Activated naive CD8-positive, alpha-beta T cell treated with anti-CD3 and anti-CD28 coated beads, Interleukin-2, amount 10 ng/mL, durations not matched to agents 7 days and 5 days (primary cell): ENCODE measurements around the gene FAM149B1. TPM values are rescaled to one million over a fixed set of nuclear protein-coding genes. Genes with fewer than 3 reads are reported as not detected.
"Not testable (repeated sequence)": the region's sequence is repeated elsewhere in the genome, so short reads cannot be mapped to it uniquely, and the experiment has no call there.

Experiments used
- ATAC-seq: fragments of 150-1000 bp; cut with Tn5 transposase; one replicate; pipeline ENCODE4 v1.10.0; 2021; ENCODE audit warnings: low read depth, moderate library complexity
- POLR2A ChIA-PET: fragments of 350-600 bp; sonication (Branson Sonifier 250); formaldehyde crosslinking; loops from one replicate; lab custom pipeline; 2021; ENCODE audit warnings: antibody characterized with exemption; lab: Charles Lee
- DNase-seq: peaks from one replicate; pipeline ENCODE4 v3.0.0; 2021
- H3K27ac Mint-ChIP-seq: one replicate; pipeline ENCODE4 v1.8.0; 2022; ENCODE audit warnings: mild to moderate bottlenecking, mixed read lengths
- H3K27me3 Mint-ChIP-seq: one replicate; pipeline ENCODE4 v1.8.0; 2022; ENCODE audit warnings: mild to moderate bottlenecking, moderate library complexity, mixed read lengths
- H3K36me3 Mint-ChIP-seq: one replicate; pipeline ENCODE4 v1.8.0; 2021; ENCODE audit warnings: mild to moderate bottlenecking, mixed read lengths
- H3K4me1 Mint-ChIP-seq: one replicate; pipeline ENCODE4 v1.8.0; 2021; ENCODE audit warnings: mixed read lengths
- H3K4me3 Mint-ChIP-seq: one replicate; pipeline ENCODE4 v1.8.0; 2022; ENCODE audit warnings: mild to moderate bottlenecking, moderate library complexity, mixed read lengths
- H3K9me3 Mint-ChIP-seq: one replicate; pipeline ENCODE4 v1.8.0; 2021; ENCODE audit warnings: mixed read lengths
- total RNA-seq, 2 experiments: library from RNA; stranded (reverse); gene quantifications; one replicate each; pipeline ENCODE4 v1.2.3, GENCODE V29; 2021

Gene FAM149B1
- total RNA-seq, 2 experiments from 2014 or later = 15.6 to 18.4 TPM

- DNase-seq = no peak
- Mint-ChIP-seq H3K27ac (peak overlapping the region; percentile 97), H3K4me3 (peak overlapping the region; percentile 100), H3K27me3 (no peaks in the 10 kb centered on the region), H3K9me3 (no peaks in the 10 kb centered on the region), H3K36me3 (peaks cover 46% of the 10 kb centered on the region), H3K4me1 (peaks cover 52% of the 10 kb centered on the region)
- POLR2A ChIA-PET = interaction anchor here (0.5 to 2.7 kb wide), 21 partner anchors 9 to 974 kb away, joined by 3 to 20 read pairs (median 5); partner anchors contain the start of genes ANXA7, CFAP70, CHCHD1 and DDIT4
- ATAC-seq = no peak
Observed at GRCh38 chr10:73247509-73248258, 79.8 kb downstream of the FAM149B1 start.

- H3K9me3 Mint-ChIP-seq = no peaks in the 10 kb centered on the region
Observed at GRCh38 chr10:73248259-73248724, 80.4 kb downstream of the FAM149B1 start.

GRCh38 chr10:73251683-73252444 lies 83.9 kb downstream of the FAM149B1 start:
- peaks cover 25% of the 10 kb centered on the region for H3K4me1 Mint-ChIP-seq
- POLR2A ChIA-PET = interaction anchor here (0.6 to 2.3 kb wide), 10 partner anchors 10 to 243 kb away, joined by 3 to 13 read pairs (median 5); partner anchors contain the start of genes CFAP70, ECD, FAM149B1 and P4HA1

More at GRCh38 chr10:73248259-73248724, 80.4 kb downstream of the FAM149B1 start:
- Mint-ChIP-seq H3K4me1 (peaks cover 48% of the 10 kb centered on the region), H3K27me3 (no peaks in the 10 kb centered on the region), H3K4me3 (peak overlapping the region; percentile 28), H3K36me3 (peaks cover 40% of the 10 kb centered on the region), H3K27ac (peak overlapping the region; percentile 97)
- DNase-seq (no peak), ATAC-seq (no peak)
- POLR2A ChIA-PET = interaction anchor here (2.0 to 2.7 kb wide), 3 partner anchors 80 to 247 kb away, joined by 13 to 20 read pairs (median 14); partner anchors contain the start of genes CFAP70, ECD, FAM149B1 and PPP3CB

GRCh38 chr10:73252445-73253224 lies 84.7 kb downstream of the FAM149B1 start, which contains the start of gene MRPS16:
Gene MRPS16 (minus strand): TSS chr10:73252644. CDS start chr10:73252482, 162 bp downstream.
- Mint-ChIP-seq H3K27me3 (no peaks in the 10 kb centered on the region), H3K27ac (peak within 1 kb of the TSS; percentile 82), H3K4me3 (peak within 1 kb of the TSS; percentile 93), H3K36me3 (peaks cover 10% of the 10 kb centered on the region), H3K9me3 (no peaks in the 10 kb centered on the region), H3K4me1 (peaks cover 22% of the 10 kb centered on the region)
- DNase-seq (peak; percentile 91), ATAC-seq (peak; percentile 78)
- POLR2A ChIA-PET = interaction anchor here (0.5 to 2.3 kb wide), 12 partner anchors 11 to 1166 kb away, joined by 3 to 13 read pairs (median 4); partner anchors contain the start of genes CFAP70, ECD, FAM149B1 and P4HA1

More at GRCh38 chr10:73251683-73252444, 83.9 kb downstream of the FAM149B1 start:
- ATAC-seq (peak; percentile 57), DNase-seq (no peak)
- peak overlapping the region; percentile 93 for H3K4me3 Mint-ChIP-seq
- peaks cover 10% of the 10 kb centered on the region for H3K36me3 Mint-ChIP-seq
- peak overlapping the region; percentile 82 for H3K27ac Mint-ChIP-seq
- H3K27me3 Mint-ChIP-seq = no peaks in the 10 kb centered on the region
- no peaks in the 10 kb centered on the region for H3K9me3 Mint-ChIP-seq

- no peak for DNase-seq
- POLR2A ChIA-PET = interaction anchor here (0.7 to 2.3 kb wide), 7 partner anchors 15 to 1166 kb away, joined by 3 to 13 read pairs (median 6); partner anchors contain the start of genes CFAP70 and PPP3CB
Observed at GRCh38 chr10:73253225-73253555, 85.3 kb downstream of the FAM149B1 start.

GRCh38 chr10:73258612-73259011 lies 90.7 kb downstream of the FAM149B1 start:
- DNase-seq = not testable (repeated sequence)

More at GRCh38 chr10:73253225-73253555, 85.3 kb downstream of the FAM149B1 start:
- H3K4me3 Mint-ChIP-seq = peak overlapping the region; percentile 93
- H3K27ac Mint-ChIP-seq = peak overlapping the region; percentile 82
- H3K4me1 Mint-ChIP-seq = peaks cover 17% of the 10 kb centered on the region
- ATAC-seq = no peak
- peaks cover 10% of the 10 kb centered on the region for H3K36me3 Mint-ChIP-seq
- no peaks in the 10 kb centered on the region for H3K27me3 Mint-ChIP-seq
- no peaks in the 10 kb centered on the region for H3K9me3 Mint-ChIP-seq

GRCh38 chr10:73261362-73261995 lies 93.6 kb downstream of the FAM149B1 start:
- H3K4me3 Mint-ChIP-seq = no peak overlapping the region
- peaks cover 1% of the 10 kb centered on the region for H3K36me3 Mint-ChIP-seq
- ATAC-seq (no peak), DNase-seq (no peak)
- H3K4me1 Mint-ChIP-seq = peaks cover 6% of the 10 kb centered on the region
- no peaks in the 10 kb centered on the region for H3K9me3 Mint-ChIP-seq
- POLR2A ChIA-PET = interaction anchor here (1.1 kb wide), 1 partner anchor 15 kb away, joined by 3 read pairs; no protein-coding TSS in a partner anchor
- H3K27me3 Mint-ChIP-seq = peaks cover 3% of the 10 kb centered on the region
- H3K27ac Mint-ChIP-seq = no peak overlapping the region

More at GRCh38 chr10:73258612-73259011, 90.7 kb downstream of the FAM149B1 start:
- POLR2A ChIA-PET, ATAC-seq, H3K36me3 Mint-ChIP-seq, H3K27me3 Mint-ChIP-seq, H3K27ac Mint-ChIP-seq, H3K9me3 Mint-ChIP-seq, H3K4me1 Mint-ChIP-seq, H3K4me3 Mint-ChIP-seq: not testable (repeated sequence)

GRCh38 chr10:73262105-73262730 lies 94.3 kb downstream of the FAM149B1 start:
- no peak for DNase-seq
- no peak for ATAC-seq
- H3K27me3 Mint-ChIP-seq = peaks cover 3% of the 10 kb centered on the region
- no peak overlapping the region for H3K4me3 Mint-ChIP-seq
- H3K4me1 Mint-ChIP-seq = peaks cover 6% of the 10 kb centered on the region
- POLR2A ChIA-PET = interaction anchor here (1.1 kb wide), 1 partner anchor 16 kb away, joined by 3 read pairs; no protein-coding TSS in a partner anchor
- no peaks in the 10 kb centered on the region for H3K9me3 Mint-ChIP-seq
- H3K27ac Mint-ChIP-seq = no peak overlapping the region
- H3K36me3 Mint-ChIP-seq = peaks cover 1% of the 10 kb centered on the region

- POLR2A ChIA-PET = interaction anchor here (1.0 to 1.1 kb wide), 2 partner anchors 16 to 17 kb away, joined by 3 to 4 read pairs; no protein-coding TSS in a partner anchor
- no peak for ATAC-seq
- no peaks in the 10 kb centered on the region for H3K9me3 Mint-ChIP-seq
- H3K27ac Mint-ChIP-seq = no peak overlapping the region
- H3K27me3 Mint-ChIP-seq = peaks cover 3% of the 10 kb centered on the region
- H3K36me3 Mint-ChIP-seq = peaks cover 1% of the 10 kb centered on the region
- no peak for DNase-seq
- H3K4me1 Mint-ChIP-seq = peaks cover 6% of the 10 kb centered on the region
- H3K4me3 Mint-ChIP-seq = no peak overlapping the region
Observed at GRCh38 chr10:73262880-73263555, 95.1 kb downstream of the FAM149B1 start.

GRCh38 chr10:73263693-73264347 lies 95.9 kb downstream of the FAM149B1 start:
- ATAC-seq (no peak), DNase-seq (no peak)
- H3K9me3 Mint-ChIP-seq = no peaks in the 10 kb centered on the region
- no peak overlapping the region for H3K27ac Mint-ChIP-seq
- H3K36me3 Mint-ChIP-seq = no peaks in the 10 kb centered on the region
- POLR2A ChIA-PET = interaction anchor here (0.9 to 1.0 kb wide), 2 partner anchors 12 to 17 kb away, joined by 3 to 4 read pairs; no protein-coding TSS in a partner anchor
- H3K4me1 Mint-ChIP-seq = peaks cover 6% of the 10 kb centered on the region
- H3K4me3 Mint-ChIP-seq = no peak overlapping the region
- peaks cover 3% of the 10 kb centered on the region for H3K27me3 Mint-ChIP-seq
